ENCODE data around the gene MST1R.

The MST1R gene

DNA sequence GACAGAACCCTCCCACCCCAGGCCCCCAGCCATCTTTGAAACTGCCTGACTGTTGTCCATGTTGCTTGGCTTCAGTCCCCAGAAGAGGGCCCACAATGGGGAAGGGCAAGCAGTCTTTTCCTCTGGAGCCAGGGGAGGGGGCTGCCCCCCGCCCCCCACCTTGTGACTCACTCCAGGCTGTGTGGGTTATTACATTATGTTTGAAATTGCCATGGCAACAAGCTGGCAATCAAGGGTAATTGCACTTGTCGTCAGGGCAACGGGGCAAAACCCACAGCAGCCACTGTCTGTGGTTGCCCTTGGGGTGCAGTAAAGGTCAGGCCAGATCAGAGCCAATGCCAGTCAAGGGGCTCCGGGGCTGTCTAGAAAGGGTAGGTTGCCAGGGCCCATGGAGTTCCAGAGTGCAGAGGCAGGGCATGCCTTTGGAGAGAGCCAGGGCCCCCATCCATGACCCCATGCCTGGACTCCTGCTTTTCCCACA lies 30.8 kb downstream of the MST1R start:
- no peak overlapping the region for H3K27ac ChIP-seq
- CTCF ChIA-PET, result no interaction called here
- POLR2A ChIA-PET (ENCODE audit: low non-redundant PET), result no interaction called here

GRCh38 chr3:49871531-49872153 lies 32.0 kb downstream of the MST1R start:
- ChIA-PET POLR2A (ENCODE audit: low non-redundant PET) (no interaction called here), CTCF (interaction anchor here (0.6 kb wide), 2 partner anchors 26 to 191 kb away, joined by 3 to 5 read pairs; no protein-coding TSS in a partner anchor)
- DNase-seq (ENCODE audit: low spot score), result no peak
- no peak overlapping the region for H3K27ac ChIP-seq
- no peak for TF ChIP-seq CTCF (conservative IDR thresholded peaks at IDR 0.05; ENCODE audit: low read depth)

More for the DNA sequence above, 30.8 kb downstream of the MST1R start:
- no peak for DNase-seq (ENCODE audit: low spot score)
- no peak for TF ChIP-seq CTCF (conservative IDR thresholded peaks at IDR 0.05; ENCODE audit: low read depth)

DNA sequence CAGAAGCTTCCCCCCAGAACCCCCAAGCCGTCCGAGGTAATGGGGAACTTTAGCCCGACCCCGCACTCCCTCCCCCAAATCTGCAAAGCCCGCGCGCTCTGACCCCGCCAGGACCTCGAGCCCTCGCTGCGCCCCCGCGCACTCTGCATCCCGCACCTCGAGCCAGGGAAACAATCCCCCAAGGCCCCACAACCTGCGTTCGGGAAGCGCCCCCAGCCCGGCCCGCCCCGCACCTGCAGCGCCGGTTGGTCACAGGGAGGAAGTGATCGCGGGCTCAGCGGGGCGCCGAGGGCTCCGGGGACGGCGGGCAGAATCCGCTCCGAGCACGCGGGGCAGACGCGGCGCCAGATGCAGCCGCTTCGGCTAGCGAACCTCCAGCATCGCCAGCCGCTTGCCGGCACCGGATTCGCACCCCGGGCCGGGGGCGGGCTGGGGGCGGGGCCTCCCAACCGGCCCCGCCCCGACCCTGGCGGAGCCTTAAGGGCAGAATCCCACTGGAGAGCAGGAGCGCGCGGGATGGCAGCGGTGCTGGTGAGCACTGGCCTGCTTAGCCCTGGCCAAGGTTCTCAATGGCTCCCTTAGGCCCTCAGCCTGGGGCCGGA lies 34.0 kb downstream of the MST1R start, which contains the start of gene CAMKV:
Gene CAMKV (minus strand): TSS at position 382 of the 602 bp plus-strand sequence. CDS start 7,518 bp downstream, outside the sequence.
- ChIA-PET POLR2A (ENCODE audit: low non-redundant PET) (no interaction called here), CTCF (interaction anchor here (0.6 kb wide), 1 partner anchor 53 kb away, joined by 4 read pairs; no protein-coding TSS in a partner anchor)
- no peak within 1 kb of the TSS for H3K27ac ChIP-seq
- no peak for DNase-seq (ENCODE audit: low spot score)
- no peak for TF ChIP-seq CTCF (conservative IDR thresholded peaks at IDR 0.05; ENCODE audit: low read depth)

GRCh38 chr3:49868862-49869466 lies 34.7 kb downstream of the MST1R start:
- no peak for DNase-seq (ENCODE audit: low spot score)
- TF ChIP-seq CTCF (conservative IDR thresholded peaks at IDR 0.05; ENCODE audit: low read depth), result no peak
- ChIA-PET CTCF (interaction anchor here (0.6 kb wide), 1 partner anchor 52 kb away, joined by 4 read pairs; no protein-coding TSS in a partner anchor), POLR2A (ENCODE audit: low non-redundant PET) (no interaction called here)
- no peak overlapping the region for H3K27ac ChIP-seq

DNA sequence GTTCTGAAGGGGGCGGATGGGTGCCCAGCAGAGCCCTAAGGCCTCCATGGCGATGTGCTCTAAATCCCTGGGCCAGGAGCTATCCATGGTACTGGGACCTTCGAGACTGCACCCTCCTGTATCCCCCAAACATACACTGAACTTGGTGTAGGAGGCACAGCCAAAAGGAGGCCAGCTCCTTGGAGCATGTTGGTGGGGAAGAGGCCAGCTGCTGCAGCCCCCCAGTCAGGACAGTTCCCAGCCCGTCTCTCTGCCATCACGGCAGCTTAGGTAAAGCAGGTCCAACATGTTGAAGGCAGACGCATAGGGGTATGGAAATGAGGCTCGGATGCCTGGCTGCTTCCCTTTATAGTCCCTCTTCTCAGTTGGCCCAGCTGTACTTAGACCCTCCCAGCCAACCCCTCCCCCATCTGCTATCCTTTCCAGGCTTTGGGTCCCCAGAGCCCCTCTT lies 35.8 kb downstream of the MST1R start:
- no peak for DNase-seq (ENCODE audit: low spot score)
- POLR2A ChIA-PET (ENCODE audit: low non-redundant PET), result no interaction called here

More for the DNA sequence above, 35.8 kb downstream of the MST1R start:
- CTCF ChIA-PET, result no interaction called here
- TF ChIP-seq CTCF (conservative IDR thresholded peaks at IDR 0.05; ENCODE audit: low read depth), result no peak
- H3K27ac ChIP-seq, result no peak overlapping the region
